Spinal cord (tissue), 10 donors: ENCODE data around the gene SLC4A4. TPM values are rescaled to one million over a fixed set of nuclear protein-coding genes. Genes with fewer than 3 reads are reported as not detected.
A peak's percentile ranks its signal among the peaks of the same experiment; 100 is the strongest.

ENCODE experiments used
- DNase-seq, 6 donors: peaks; one replicate each; pipeline versions ENCODE4 v3.0.0 to v3.0.0-alpha.2; 2013 to 2015; ENCODE audit warnings: low spot score in 6 of 6, low read depth in 4 of 6
- H3K27ac ChIP-seq: one replicate; pipeline ENCODE4 v1.5.1; 2013; ENCODE audit warnings: low read depth, low read length, control low read depth
- H3K27me3 ChIP-seq: one replicate; pipeline ENCODE4 v1.6.1; 2013; ENCODE audit warnings: low read length; ENCODE audit not compliant: control insufficient read depth, insufficient read depth
- H3K36me3 ChIP-seq: one replicate; pipeline ENCODE4 v1.6.1; 2013; ENCODE audit warnings: low read length; ENCODE audit not compliant: control insufficient read depth, insufficient read depth
- H3K4me1 ChIP-seq: one replicate; pipeline ENCODE4 v1.6.1; 2013; ENCODE audit warnings: low read length; ENCODE audit not compliant: control insufficient read depth, insufficient read depth
- H3K4me3 ChIP-seq: one replicate; pipeline ENCODE4 v1.5.1; 2013; ENCODE audit warnings: low read depth, low read length, control low read depth
- H3K9me3 ChIP-seq: one replicate; pipeline ENCODE4 v1.6.1; 2013; ENCODE audit warnings: low read length; ENCODE audit not compliant: control insufficient read depth, insufficient read depth
- WGBS: methylation state at CpG from one replicate; pipeline ENCODE4 v1.1.5; 2013; ENCODE audit warnings: missing lambda C conversion rate; ENCODE audit not compliant: insufficient coverage; 5-methylcytosine and 5-hydroxymethylcytosine counted together
- polyA plus RNA-seq, 2 donors: library from polyadenylated mRNA; unstranded; fragments of 120-200 nt; gene quantifications; one replicate each; pipeline ENCODE4 v1.2.1, GENCODE V29; 2013; ENCODE audit not compliant: insufficient read length in 2 of 2
- total RNA-seq, 2 donors: library from RNA; depleted of rRNA in 1 of 2; stranded (reverse); fragments of 120-200 nt in 1 of 2; fragments of >200 nt in 1 of 2; gene quantifications; one replicate each; pipeline versions ENCODE4 v1.2.3 to v1.2.4, GENCODE V29; 2013 to 2014
- donor health status: healthy.

Gene SLC4A4
- total and polyA plus RNA-seq, 4 donors = 67.2 to 111 (median 106) TPM

DNA sequence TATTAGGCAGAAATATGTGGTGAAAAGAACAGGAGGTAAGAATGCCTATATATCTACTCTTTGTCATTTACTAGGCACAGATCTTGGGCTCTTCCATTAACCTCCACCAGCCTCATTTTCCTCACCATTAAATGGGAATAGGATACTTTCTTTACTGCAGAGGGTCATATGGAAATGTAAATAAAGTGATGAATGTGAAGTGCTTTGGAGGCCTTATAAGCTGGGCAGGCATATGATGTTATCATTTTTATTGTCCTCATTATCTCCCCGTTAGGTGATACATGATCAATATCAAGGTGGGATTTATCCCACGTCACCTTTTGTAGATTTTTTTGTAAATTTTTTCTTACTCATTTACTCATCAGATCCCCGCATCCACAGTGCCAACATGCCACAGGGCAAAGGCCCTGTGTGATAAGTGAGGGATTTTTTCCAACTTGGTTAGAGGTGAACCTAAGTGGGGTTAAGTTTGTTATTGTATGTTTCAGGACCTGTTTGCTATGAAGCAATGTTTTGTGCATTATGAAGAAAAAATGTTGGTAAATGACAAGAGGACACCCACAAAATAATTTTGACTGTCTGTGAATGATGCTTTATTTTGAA, 107.8 kb downstream of the SLC4A4 start:
- WGBS = no CpG with 5 or more reads among the region's 3 CpGs
- no peaks in the 10 kb centered on the region for H3K27me3 ChIP-seq
- H3K36me3 ChIP-seq = no peaks in the 10 kb centered on the region
- DNase-seq = no peak
- H3K4me3 ChIP-seq = no peak overlapping the region
- no peaks in the 10 kb centered on the region for H3K9me3 ChIP-seq
- H3K4me1 ChIP-seq = no peaks in the 10 kb centered on the region
- no peak overlapping the region for H3K27ac ChIP-seq

DNA sequence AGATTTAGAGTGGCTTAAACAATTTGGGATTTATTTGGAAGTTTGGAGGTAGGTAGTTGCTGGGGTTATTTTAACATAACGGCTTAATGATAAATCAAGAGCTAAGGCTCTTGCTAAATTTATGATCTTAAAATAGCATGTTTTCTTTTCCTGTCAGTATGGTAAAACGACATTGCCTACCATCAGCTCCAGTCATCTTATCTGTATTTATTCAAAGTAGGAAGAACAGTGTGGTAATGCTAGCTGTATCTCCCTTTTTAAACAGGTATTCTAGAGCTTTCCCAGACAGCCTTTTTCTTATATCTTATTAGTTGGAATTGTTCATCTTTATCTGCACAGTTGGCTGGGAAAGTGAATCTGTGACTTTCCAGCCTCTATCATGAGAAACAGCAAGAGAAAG, 110.2 kb downstream of the SLC4A4 start:
- Histone ChIP-seq H3K36me3 (no peaks in the 10 kb centered on the region), H3K27me3 (no peaks in the 10 kb centered on the region), H3K9me3 (no peaks in the 10 kb centered on the region), H3K4me1 (no peaks in the 10 kb centered on the region), H3K4me3 (no peak overlapping the region), H3K27ac (no peak overlapping the region)
- WGBS = no CpG with 5 or more reads among the region's 2 CpGs
- no peak for DNase-seq

GRCh38 chr4:71449878-71450277, 111.1 kb downstream of the SLC4A4 start:
- DNase-seq = peak in 1 of 6 donors; percentile 43
- no peaks in the 10 kb centered on the region for H3K27me3 ChIP-seq
- no CpG with 5 or more reads among the region's 3 CpGs for WGBS
- no peaks in the 10 kb centered on the region for H3K36me3 ChIP-seq
- no peak overlapping the region for H3K27ac ChIP-seq
- H3K4me1 ChIP-seq = no peaks in the 10 kb centered on the region
- no peaks in the 10 kb centered on the region for H3K9me3 ChIP-seq
- H3K4me3 ChIP-seq = no peak overlapping the region

DNA sequence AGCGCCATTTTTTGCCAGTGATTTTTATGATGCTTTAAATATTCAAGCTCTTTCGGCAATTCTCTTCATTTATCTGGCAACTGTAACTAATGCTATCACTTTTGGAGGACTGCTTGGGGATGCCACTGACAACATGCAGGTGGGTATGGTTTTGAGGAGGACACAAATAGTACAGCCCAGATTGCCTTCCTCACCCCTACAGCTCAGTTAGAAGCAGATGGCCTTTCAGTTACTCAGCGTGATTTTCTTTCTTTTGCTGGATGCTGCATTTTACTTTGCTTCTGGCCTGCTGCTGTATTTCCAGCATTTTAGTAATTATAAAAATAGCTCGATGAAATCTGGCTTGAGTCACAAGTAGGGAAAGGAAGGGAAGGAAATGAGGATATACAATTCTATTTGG, 114.7 kb downstream of the SLC4A4 start:
- no peak overlapping the region for H3K27ac ChIP-seq
- H3K4me1 ChIP-seq = no peaks in the 10 kb centered on the region
- 63% methylated on average over 1 of the region's 4 CpGs for WGBS
- DNase-seq = peak in 2 of 6 donors; percentile 25 to 59
- no peaks in the 10 kb centered on the region for H3K9me3 ChIP-seq
- H3K4me3 ChIP-seq = no peak overlapping the region
- H3K27me3 ChIP-seq = no peaks in the 10 kb centered on the region
- no peaks in the 10 kb centered on the region for H3K36me3 ChIP-seq

- H3K36me3 ChIP-seq = no peaks in the 10 kb centered on the region
- H3K27ac ChIP-seq = peak overlapping the region; percentile 12
- 29% methylated on average over 1 of the region's 1 CpG for WGBS
- H3K4me1 ChIP-seq = no peaks in the 10 kb centered on the region
- no peaks in the 10 kb centered on the region for H3K9me3 ChIP-seq
- no peaks in the 10 kb centered on the region for H3K27me3 ChIP-seq
- no peak overlapping the region for H3K4me3 ChIP-seq
- peak in 2 of 6 donors; percentile 28 to 71 for DNase-seq
Observed at GRCh38 chr4:71456841-71457240, 118.0 kb downstream of the SLC4A4 start.

GRCh38 chr4:71460371-71460770, 121.6 kb downstream of the SLC4A4 start:
- no peaks in the 10 kb centered on the region for H3K36me3 ChIP-seq
- peak in 1 of 6 donors; percentile 35 for DNase-seq
- H3K9me3 ChIP-seq = no peaks in the 10 kb centered on the region
- no peaks in the 10 kb centered on the region for H3K4me1 ChIP-seq
- no peak overlapping the region for H3K4me3 ChIP-seq
- WGBS = 34% methylated on average over 3 of the region's 4 CpGs
- no peaks in the 10 kb centered on the region for H3K27me3 ChIP-seq
- no peak overlapping the region for H3K27ac ChIP-seq

GRCh38 chr4:71461422-71461821, 122.6 kb downstream of the SLC4A4 start:
- no peaks in the 10 kb centered on the region for H3K36me3 ChIP-seq
- no peaks in the 10 kb centered on the region for H3K4me1 ChIP-seq
- DNase-seq = no peak
- WGBS = no CpG with 5 or more reads among the region's 4 CpGs
- H3K27me3 ChIP-seq = no peaks in the 10 kb centered on the region
- H3K4me3 ChIP-seq = no peak overlapping the region
- H3K27ac ChIP-seq = no peak overlapping the region
- no peaks in the 10 kb centered on the region for H3K9me3 ChIP-seq

DNA sequence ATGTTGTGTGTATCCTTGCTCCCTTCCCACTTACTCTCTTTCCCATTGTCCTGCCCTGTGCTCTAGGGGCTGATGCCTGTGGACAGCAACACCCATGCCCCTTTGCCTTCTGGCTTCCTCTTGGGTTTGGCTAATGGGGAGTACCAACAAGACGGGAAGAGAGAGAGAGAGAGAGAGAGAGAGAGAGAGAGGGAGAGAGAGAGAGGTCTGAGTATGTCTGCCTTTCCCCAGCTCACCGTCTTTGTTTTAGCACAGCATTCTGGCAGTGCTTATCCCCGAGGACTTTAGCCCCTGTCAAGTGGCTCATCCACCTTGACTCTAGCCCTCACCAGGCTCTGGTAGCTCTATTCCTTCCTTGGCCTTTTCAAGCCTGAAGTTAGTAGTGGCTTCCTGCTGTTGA, 128.0 kb downstream of the SLC4A4 start:
- H3K27me3 ChIP-seq = no peaks in the 10 kb centered on the region
- H3K36me3 ChIP-seq = peaks cover 3% of the 10 kb centered on the region
- 85% methylated on average over 2 of the region's 3 CpGs for WGBS
- H3K4me1 ChIP-seq = no peaks in the 10 kb centered on the region
- no peak overlapping the region for H3K27ac ChIP-seq
- H3K9me3 ChIP-seq = no peaks in the 10 kb centered on the region
- DNase-seq = no peak
- no peak overlapping the region for H3K4me3 ChIP-seq

- Histone ChIP-seq H3K9me3 (no peaks in the 10 kb centered on the region), H3K27me3 (no peaks in the 10 kb centered on the region), H3K27ac (no peak overlapping the region), H3K36me3 (peaks cover 3% of the 10 kb centered on the region), H3K4me1 (no peaks in the 10 kb centered on the region), H3K4me3 (no peak overlapping the region)
- DNase-seq = no peak
- no CpG with 5 or more reads among the region's 2 CpGs for WGBS
Observed at GRCh38 chr4:71468116-71468710, 129.4 kb downstream of the SLC4A4 start.

DNA sequence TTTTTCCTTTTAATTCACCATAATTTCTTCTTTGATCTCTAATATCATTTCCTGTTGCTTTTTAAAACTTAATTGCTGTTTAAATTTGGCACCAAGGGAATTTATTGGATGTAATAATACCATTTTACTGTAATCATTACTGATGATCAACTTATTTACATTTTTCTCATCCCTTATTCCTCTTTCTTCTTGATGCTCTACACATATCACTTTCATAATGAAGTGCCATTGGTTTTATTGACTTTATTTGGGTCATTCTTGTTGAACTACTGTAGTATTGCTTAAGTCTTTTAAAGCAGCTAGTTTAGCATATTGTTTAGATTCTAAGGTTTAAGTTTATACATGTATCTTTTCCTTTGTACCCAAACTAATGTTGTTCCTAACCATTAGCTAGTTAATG, 130.7 kb downstream of the SLC4A4 start:
- Histone ChIP-seq H3K4me3 (no peak overlapping the region), H3K27me3 (no peaks in the 10 kb centered on the region), H3K9me3 (no peaks in the 10 kb centered on the region), H3K36me3 (peaks cover 3% of the 10 kb centered on the region), H3K27ac (no peak overlapping the region), H3K4me1 (no peaks in the 10 kb centered on the region)
- no peak for DNase-seq
